ENCODE results near the gene ROBO2.

The ROBO2 gene

GRCh38 chr3:77420336-77420735 is 380.4 kb downstream of the ROBO2 start:
- Histone ChIP-seq H3K4me1 (ENCODE audit: control insufficient read depth, insufficient read depth, low read length) (no peaks in the 10 kb centered on the region), H3K36me3 (ENCODE audit: control insufficient read depth, insufficient read depth, low read length) (no peaks in the 10 kb centered on the region), H3K27ac (ENCODE audit: low read depth, low read length) (no peak overlapping the region), H3K9ac (ENCODE audit: low read length) (no peak overlapping the region), H3K4me3 (ENCODE audit: low read length) (no peak overlapping the region), H3K27me3 (ENCODE audit: control insufficient read depth, insufficient read depth, low read length) (no peaks in the 10 kb centered on the region)

DNA sequence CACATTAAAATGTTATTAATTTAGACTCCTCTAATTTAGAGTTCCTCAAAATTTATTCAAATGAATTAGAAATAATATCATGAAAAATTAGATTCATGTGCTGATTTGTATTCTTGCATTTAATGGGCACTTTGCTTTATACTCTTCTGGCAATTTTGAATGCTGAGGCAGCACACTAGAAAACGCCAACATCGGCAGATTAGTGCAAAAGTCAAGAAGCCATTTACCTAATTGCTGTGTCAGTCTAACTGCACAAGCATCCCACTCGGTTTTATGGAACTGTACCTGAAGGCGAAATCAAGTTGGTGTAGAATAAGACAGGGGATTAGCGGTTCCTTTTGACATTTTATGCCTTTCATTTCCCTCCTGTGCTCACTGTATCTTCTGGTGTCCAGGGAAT is 382.0 kb downstream of the ROBO2 start:
- Histone ChIP-seq H3K9ac (ENCODE audit: low read length) (no peak overlapping the region), H3K4me1 (ENCODE audit: control insufficient read depth, insufficient read depth, low read length) (no peaks in the 10 kb centered on the region), H3K27ac (ENCODE audit: low read depth, low read length) (no peak overlapping the region), H3K4me3 (ENCODE audit: low read length) (no peak overlapping the region), H3K36me3 (ENCODE audit: control insufficient read depth, insufficient read depth, low read length) (no peaks in the 10 kb centered on the region), H3K27me3 (ENCODE audit: control insufficient read depth, insufficient read depth, low read length) (no peaks in the 10 kb centered on the region)

GRCh38 chr3:77426531-77426930 is 386.6 kb downstream of the ROBO2 start:
- Histone ChIP-seq H3K4me3 (ENCODE audit: low read length) (no peak overlapping the region), H3K27ac (ENCODE audit: low read depth, low read length) (no peak overlapping the region), H3K27me3 (ENCODE audit: control insufficient read depth, insufficient read depth, low read length) (no peaks in the 10 kb centered on the region), H3K36me3 (ENCODE audit: control insufficient read depth, insufficient read depth, low read length) (no peaks in the 10 kb centered on the region), H3K4me1 (ENCODE audit: control insufficient read depth, insufficient read depth, low read length) (no peaks in the 10 kb centered on the region), H3K9ac (ENCODE audit: low read length) (no peak overlapping the region)

DNA sequence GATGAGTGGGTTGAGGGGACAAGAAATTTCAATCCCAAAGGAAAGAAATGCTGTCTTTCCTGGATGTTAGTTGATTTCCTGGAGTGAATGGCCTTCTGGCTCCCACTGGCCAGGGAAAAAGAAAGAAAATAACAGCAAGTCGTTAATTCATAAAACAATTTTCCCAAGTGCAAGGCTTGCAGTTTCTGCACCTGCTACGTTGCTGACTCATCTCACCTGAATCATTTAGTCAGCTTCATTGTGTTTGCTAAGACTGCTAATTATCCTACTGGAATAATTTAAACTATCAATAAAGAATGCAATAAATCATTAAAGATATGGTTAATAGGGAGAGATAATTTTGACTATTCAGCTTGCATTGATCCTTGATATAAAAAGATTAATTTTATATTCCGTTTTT is 387.6 kb downstream of the ROBO2 start:
- no peak overlapping the region for H3K9ac ChIP-seq (ENCODE audit: low read length)
- no peak overlapping the region for H3K4me3 ChIP-seq (ENCODE audit: low read length)
- H3K36me3 ChIP-seq (ENCODE audit: control insufficient read depth, insufficient read depth, low read length), result no peaks in the 10 kb centered on the region
- H3K27me3 ChIP-seq (ENCODE audit: control insufficient read depth, insufficient read depth, low read length), result no peaks in the 10 kb centered on the region
- H3K27ac ChIP-seq (ENCODE audit: low read depth, low read length), result no peak overlapping the region
- H3K4me1 ChIP-seq (ENCODE audit: control insufficient read depth, insufficient read depth, low read length), result no peaks in the 10 kb centered on the region

DNA sequence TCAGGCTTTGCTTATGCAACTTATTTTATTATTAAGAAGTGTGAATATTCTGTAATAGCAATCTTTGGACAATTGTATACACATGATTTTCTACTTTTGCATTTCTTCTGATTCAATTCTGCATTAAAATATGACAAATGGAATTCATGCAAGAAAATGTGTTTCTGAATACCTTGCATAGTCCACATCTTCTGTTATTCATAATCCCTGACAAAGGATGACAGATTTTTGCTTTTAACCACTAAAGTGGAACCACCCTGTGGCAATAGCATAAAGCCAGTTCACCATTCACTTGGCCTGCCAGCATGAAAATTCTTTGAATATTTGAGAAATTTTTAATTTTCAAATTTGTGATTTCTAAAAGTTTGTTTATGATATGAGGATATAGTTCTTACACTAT is 397.0 kb downstream of the ROBO2 start:
- Histone ChIP-seq H3K27me3 (ENCODE audit: control insufficient read depth, insufficient read depth, low read length) (no peaks in the 10 kb centered on the region), H3K4me1 (ENCODE audit: control insufficient read depth, insufficient read depth, low read length) (no peaks in the 10 kb centered on the region), H3K4me3 (ENCODE audit: low read length) (no peak overlapping the region)

DNA sequence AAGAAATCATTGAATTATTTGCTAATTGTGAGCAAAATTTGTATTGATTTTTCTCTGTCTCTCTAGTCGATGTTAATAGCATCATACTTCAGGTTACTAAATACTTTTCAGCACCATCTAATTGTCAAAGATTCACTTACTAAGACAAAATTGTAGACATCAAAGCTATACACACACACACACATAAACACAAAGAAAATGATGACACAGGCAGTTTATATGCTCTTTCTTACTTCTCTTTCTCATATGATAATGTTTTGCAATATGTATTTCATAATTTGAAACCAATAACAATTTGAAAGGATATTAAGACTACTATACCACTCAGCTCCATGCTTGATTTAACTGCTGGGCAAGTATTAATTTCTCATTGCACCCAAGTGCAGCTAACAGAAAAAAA is 406.2 kb downstream of the ROBO2 start:
- H3K27ac ChIP-seq (ENCODE audit: low read depth, low read length), result no peak overlapping the region
- H3K27me3 ChIP-seq (ENCODE audit: control insufficient read depth, insufficient read depth, low read length), result no peaks in the 10 kb centered on the region
- no peak overlapping the region for H3K4me3 ChIP-seq (ENCODE audit: low read length)
- H3K4me1 ChIP-seq (ENCODE audit: control insufficient read depth, insufficient read depth, low read length), result no peaks in the 10 kb centered on the region
- H3K9ac ChIP-seq (ENCODE audit: low read length), result no peak overlapping the region
- no peaks in the 10 kb centered on the region for H3K36me3 ChIP-seq (ENCODE audit: control insufficient read depth, insufficient read depth, low read length)

More for the DNA sequence above, 397.0 kb downstream of the ROBO2 start:
- no peak overlapping the region for H3K9ac ChIP-seq (ENCODE audit: low read length)
- no peaks in the 10 kb centered on the region for H3K36me3 ChIP-seq (ENCODE audit: control insufficient read depth, insufficient read depth, low read length)
- no peak overlapping the region for H3K27ac ChIP-seq (ENCODE audit: low read depth, low read length)

DNA sequence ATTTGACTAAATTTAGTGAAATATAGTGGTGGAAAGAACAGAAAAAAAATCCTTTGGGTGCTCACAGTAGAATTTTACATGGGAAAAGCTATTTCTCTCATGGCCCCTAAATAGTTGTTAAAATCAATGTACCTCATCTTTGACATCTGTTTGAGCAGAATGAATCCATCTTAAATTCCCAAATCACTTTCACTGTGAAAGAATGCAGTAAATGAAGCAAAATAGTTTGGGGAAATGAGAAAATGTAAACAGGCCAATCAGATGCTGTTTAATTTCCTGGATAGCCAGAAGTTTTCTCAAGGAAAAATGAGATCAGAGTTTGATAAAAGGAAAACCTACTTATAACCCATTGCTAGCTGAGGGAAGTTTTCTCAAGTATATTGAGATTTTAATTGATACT is 406.9 kb downstream of the ROBO2 start:
- Histone ChIP-seq H3K4me1 (ENCODE audit: control insufficient read depth, insufficient read depth, low read length) (no peaks in the 10 kb centered on the region), H3K36me3 (ENCODE audit: control insufficient read depth, insufficient read depth, low read length) (no peaks in the 10 kb centered on the region), H3K4me3 (ENCODE audit: low read length) (no peak overlapping the region), H3K27ac (ENCODE audit: low read depth, low read length) (no peak overlapping the region), H3K9ac (ENCODE audit: low read length) (no peak overlapping the region), H3K27me3 (ENCODE audit: control insufficient read depth, insufficient read depth, low read length) (no peaks in the 10 kb centered on the region)

- Histone ChIP-seq H3K9ac (ENCODE audit: low read length) (no peak overlapping the region), H3K27me3 (ENCODE audit: control insufficient read depth, insufficient read depth, low read length) (no peaks in the 10 kb centered on the region), H3K27ac (ENCODE audit: low read depth, low read length) (no peak overlapping the region), H3K36me3 (ENCODE audit: control insufficient read depth, insufficient read depth, low read length) (no peaks in the 10 kb centered on the region), H3K4me1 (ENCODE audit: control insufficient read depth, insufficient read depth, low read length) (no peaks in the 10 kb centered on the region), H3K4me3 (ENCODE audit: low read length) (no peak overlapping the region)
These were observed 409.8 kb downstream of the ROBO2 start for GRCh38 chr3:77449459-77450350.

DNA sequence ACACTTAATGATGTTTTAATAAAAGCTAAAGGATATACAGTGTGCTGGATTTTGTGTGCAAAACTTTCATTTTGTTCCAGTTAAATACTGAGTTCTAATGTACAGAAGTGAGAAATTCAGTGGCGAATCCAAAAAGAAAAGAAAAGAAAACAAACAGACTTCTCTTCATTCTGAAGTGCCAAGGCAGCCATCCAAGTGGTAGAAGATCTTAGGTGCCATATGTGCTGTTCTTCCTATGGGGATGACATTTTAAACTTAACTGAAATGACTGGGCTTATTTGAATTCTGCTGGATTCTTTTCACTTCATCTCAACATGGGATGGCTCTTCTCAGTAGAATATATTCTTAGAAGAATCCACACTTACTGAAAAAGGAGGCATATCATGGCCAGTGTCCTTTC is 416.5 kb downstream of the ROBO2 start:
- Histone ChIP-seq H3K4me3 (ENCODE audit: low read length) (no peak overlapping the region), H3K27me3 (ENCODE audit: control insufficient read depth, insufficient read depth, low read length) (no peaks in the 10 kb centered on the region), H3K4me1 (ENCODE audit: control insufficient read depth, insufficient read depth, low read length) (no peaks in the 10 kb centered on the region), H3K27ac (ENCODE audit: low read depth, low read length) (no peak overlapping the region), H3K9ac (ENCODE audit: low read length) (no peak overlapping the region), H3K36me3 (ENCODE audit: control insufficient read depth, insufficient read depth, low read length) (no peaks in the 10 kb centered on the region)

GRCh38 chr3:77456906-77457305 is 417.0 kb downstream of the ROBO2 start:
- Histone ChIP-seq H3K4me1 (ENCODE audit: control insufficient read depth, insufficient read depth, low read length) (no peaks in the 10 kb centered on the region), H3K36me3 (ENCODE audit: control insufficient read depth, insufficient read depth, low read length) (no peaks in the 10 kb centered on the region)

GRCh38 chr3:77459926-77460325 is 420.0 kb downstream of the ROBO2 start:
- H3K9ac ChIP-seq (ENCODE audit: low read length), result no peak overlapping the region
- H3K4me1 ChIP-seq (ENCODE audit: control insufficient read depth, insufficient read depth, low read length), result no peaks in the 10 kb centered on the region
- no peaks in the 10 kb centered on the region for H3K27me3 ChIP-seq (ENCODE audit: control insufficient read depth, insufficient read depth, low read length)
- no peak overlapping the region for H3K27ac ChIP-seq (ENCODE audit: low read depth, low read length)
- no peak overlapping the region for H3K4me3 ChIP-seq (ENCODE audit: low read length)
- H3K36me3 ChIP-seq (ENCODE audit: control insufficient read depth, insufficient read depth, low read length), result no peaks in the 10 kb centered on the region

More at GRCh38 chr3:77456906-77457305, 417.0 kb downstream of the ROBO2 start:
- Histone ChIP-seq H3K27me3 (ENCODE audit: control insufficient read depth, insufficient read depth, low read length) (no peaks in the 10 kb centered on the region), H3K4me3 (ENCODE audit: low read length) (no peak overlapping the region), H3K27ac (ENCODE audit: low read depth, low read length) (no peak overlapping the region), H3K9ac (ENCODE audit: low read length) (no peak overlapping the region)

GRCh38 chr3:77460326-77460725 is 420.4 kb downstream of the ROBO2 start:
- Histone ChIP-seq H3K36me3 (ENCODE audit: control insufficient read depth, insufficient read depth, low read length) (no peaks in the 10 kb centered on the region), H3K27ac (ENCODE audit: low read depth, low read length) (no peak overlapping the region), H3K4me3 (ENCODE audit: low read length) (no peak overlapping the region), H3K4me1 (ENCODE audit: control insufficient read depth, insufficient read depth, low read length) (no peaks in the 10 kb centered on the region), H3K9ac (ENCODE audit: low read length) (no peak overlapping the region), H3K27me3 (ENCODE audit: control insufficient read depth, insufficient read depth, low read length) (no peaks in the 10 kb centered on the region)

- H3K4me3 ChIP-seq (ENCODE audit: low read length), result no peak overlapping the region
- H3K36me3 ChIP-seq (ENCODE audit: control insufficient read depth, insufficient read depth, low read length), result no peaks in the 10 kb centered on the region
- no peak overlapping the region for H3K27ac ChIP-seq (ENCODE audit: low read depth, low read length)
- H3K9ac ChIP-seq (ENCODE audit: low read length), result no peak overlapping the region
- H3K4me1 ChIP-seq (ENCODE audit: control insufficient read depth, insufficient read depth, low read length), result no peaks in the 10 kb centered on the region
- no peaks in the 10 kb centered on the region for H3K27me3 ChIP-seq (ENCODE audit: control insufficient read depth, insufficient read depth, low read length)
These were observed 423.1 kb downstream of the ROBO2 start for GRCh38 chr3:77462951-77463350.
